Transverse colon (tissue), 4 donors: Measurements from ENCODE around the gene RRM2. TPM values are rescaled to one million over a fixed set of nuclear protein-coding genes. Genes with fewer than 3 reads are reported as not detected.
A peak's percentile ranks its signal among the peaks of the same experiment; 100 is the strongest.

Source experiments
- DNase-seq: peaks from one replicate; pipeline ENCODE4 v3.0.0-alpha.2; 2019
- H3K27ac ChIP-seq, 4 donors: fragments of 200-600 bp; sonication (generic); 2 replicates each; pipeline ENCODE4 v1.5.1; 2016 to 2018; ENCODE audit warnings: inconsistent platforms in 4 of 4
- H3K27me3 ChIP-seq: fragments of 200-600 bp; sonication (generic); 2 replicates; pipeline ENCODE4 v1.5.1; 2017; ENCODE audit warnings: inconsistent platforms
- H3K36me3 ChIP-seq, 4 donors: fragments of 200-600 bp; sonication (generic); 2 replicates each; pipeline ENCODE4 v1.5.1; 2017 to 2019; ENCODE audit warnings: inconsistent platforms in 4 of 4
- H3K4me1 ChIP-seq, 4 donors: fragments of 200-600 bp; sonication (generic); 2 replicates each; pipeline ENCODE4 v1.5.1; 2017 to 2020; ENCODE audit warnings: inconsistent platforms in 4 of 4
- H3K4me3 ChIP-seq, 4 donors: fragments of 200-600 bp; sonication (generic); 1 replicate in 1 of 4; 2 replicates in 3 of 4; pipeline versions ENCODE4 v1.5.1 to v1.6.1; 2017 to 2019; ENCODE audit warnings: inconsistent platforms in 4 of 4
- H3K9me3 ChIP-seq, 2 donors: fragments of 200-600 bp; sonication (generic); 2 replicates each; pipeline ENCODE4 v1.5.1; 2017 to 2019; ENCODE audit warnings: inconsistent platforms in 2 of 2
- EP300 ChIP-seq: sonication (generic); formaldehyde crosslinking; IDR thresholded peaks from one replicate; pipeline ENCODE4 v1.6.1; 2017; ENCODE audit warnings: antibody characterized with exemption, low read depth
- POLR2A ChIP-seq: fragments of 450-650 bp; IDR thresholded peaks from one replicate; pipeline ENCODE4 v1.6.1; 2016; ENCODE audit warnings: antibody characterized with exemption, mild to moderate bottlenecking, moderate library complexity
- POLR2AphosphoS5 ChIP-seq, 3 donors: sonication (generic); formaldehyde crosslinking; IDR thresholded peaks; one replicate each; pipeline ENCODE4 v1.6.1; 2016; ENCODE audit warnings: antibody characterized with exemption in 3 of 3
- WGBS, 2 donors: methylation state at CpG; one replicate each; pipeline ENCODE4 v1.1.5; 2018; ENCODE audit warnings: low coverage in 1 of 2; 5-methylcytosine and 5-hydroxymethylcytosine counted together
- in situ Hi-C, 4 donors: fragments of 200-750 bp; cut with MboI; loops; one replicate each; pipeline versions ENCODE4 v1.15.0 to v1.15.1; 2017; ENCODE audit warnings: low sequenced_read_pairs in 3 of 4, low pct_ligation_motif_present in 1 of 4, low pct_unique_long_range_greater_than_20kb in 1 of 4
- intact Hi-C: fragments of 100-400 bp; cut with DNase I; formaldehyde crosslinking; loops from one replicate; pipeline ENCODE4 v1.15.1; 2023; ENCODE audit warnings: low total_unique reads
- total RNA-seq, 4 donors: library from RNA; depleted of rRNA; stranded (reverse); fragments of >200 nt; gene quantifications; one replicate each; pipeline ENCODE4 v1.1.0, GENCODE V29; 2016
- TF ChIP-seq, protein P1 (sequence below), 5 experiments: fragments of 200-600 bp in 3 of 5; fragments of 450-650 bp in 2 of 5; sonication (generic) in 3 of 5; IDR thresholded peaks; 1 replicate in 2 of 5; 2 replicates in 3 of 5; pipeline ENCODE4 v1.5.1; 2016 to 2017; ENCODE audit warnings: antibody characterized with exemption in 5 of 5, inconsistent platforms in 3 of 5, mild to moderate bottlenecking in 2 of 5, moderate library complexity in 1 of 5

The RRM2 gene
- total RNA-seq, 4 donors from 2014 or later = 4.0 to 12.9 (median 5.3) TPM; not detected in 1

DNA sequence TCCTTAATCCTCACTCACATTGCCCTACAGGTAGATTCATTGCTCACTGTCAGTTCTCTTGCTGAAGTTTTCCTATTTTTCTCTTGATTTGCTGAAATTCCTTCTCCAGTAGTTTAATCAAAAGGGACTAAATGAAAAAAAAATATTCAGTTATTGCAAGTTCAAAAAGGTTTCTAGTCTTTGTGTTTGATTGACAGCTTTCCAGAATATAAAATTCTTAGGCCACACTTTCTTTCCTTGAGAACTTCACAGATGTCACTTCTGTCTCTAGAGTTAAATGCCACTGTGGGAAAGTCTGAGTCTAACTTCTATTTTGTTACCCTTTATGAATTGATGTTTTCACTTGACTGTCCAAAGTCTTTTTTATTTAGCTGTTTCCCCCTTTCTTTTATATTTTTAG is 25.7 kb downstream of the RRM2 start:
- H3K27me3 ChIP-seq = no peaks in the 10 kb centered on the region
- in situ Hi-C loops (loop anchor here in 2 of 4 donors (10.0 to 25.0 kb wide), 3 partner anchors 264 to 514 kb away; no protein-coding TSS in a partner anchor), intact Hi-C loops (no loop called here)
- no peak overlapping the region for H3K27ac ChIP-seq
- no peaks in the 10 kb centered on the region for H3K9me3 ChIP-seq
- H3K4me1 ChIP-seq = peaks cover 0 to under 1% (median 0%) of the 10 kb centered on the region in 4 donors
- no peaks in the 10 kb centered on the region for H3K36me3 ChIP-seq
- no peak for DNase-seq
- TF ChIP-seq, protein P1, sequence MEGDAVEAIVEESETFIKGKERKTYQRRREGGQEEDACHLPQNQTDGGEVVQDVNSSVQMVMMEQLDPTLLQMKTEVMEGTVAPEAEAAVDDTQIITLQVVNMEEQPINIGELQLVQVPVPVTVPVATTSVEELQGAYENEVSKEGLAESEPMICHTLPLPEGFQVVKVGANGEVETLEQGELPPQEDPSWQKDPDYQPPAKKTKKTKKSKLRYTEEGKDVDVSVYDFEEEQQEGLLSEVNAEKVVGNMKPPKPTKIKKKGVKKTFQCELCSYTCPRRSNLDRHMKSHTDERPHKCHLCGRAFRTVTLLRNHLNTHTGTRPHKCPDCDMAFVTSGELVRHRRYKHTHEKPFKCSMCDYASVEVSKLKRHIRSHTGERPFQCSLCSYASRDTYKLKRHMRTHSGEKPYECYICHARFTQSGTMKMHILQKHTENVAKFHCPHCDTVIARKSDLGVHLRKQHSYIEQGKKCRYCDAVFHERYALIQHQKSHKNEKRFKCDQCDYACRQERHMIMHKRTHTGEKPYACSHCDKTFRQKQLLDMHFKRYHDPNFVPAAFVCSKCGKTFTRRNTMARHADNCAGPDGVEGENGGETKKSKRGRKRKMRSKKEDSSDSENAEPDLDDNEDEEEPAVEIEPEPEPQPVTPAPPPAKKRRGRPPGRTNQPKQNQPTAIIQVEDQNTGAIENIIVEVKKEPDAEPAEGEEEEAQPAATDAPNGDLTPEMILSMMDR (IDR thresholded peaks at IDR 0.05) = no peak
- no peak for TF ChIP-seq POLR2AphosphoS5 (IDR thresholded peaks at IDR 0.05)
- no peak for TF ChIP-seq EP300
- TF ChIP-seq POLR2A = no peak
- H3K4me3 ChIP-seq = no peak overlapping the region

DNA sequence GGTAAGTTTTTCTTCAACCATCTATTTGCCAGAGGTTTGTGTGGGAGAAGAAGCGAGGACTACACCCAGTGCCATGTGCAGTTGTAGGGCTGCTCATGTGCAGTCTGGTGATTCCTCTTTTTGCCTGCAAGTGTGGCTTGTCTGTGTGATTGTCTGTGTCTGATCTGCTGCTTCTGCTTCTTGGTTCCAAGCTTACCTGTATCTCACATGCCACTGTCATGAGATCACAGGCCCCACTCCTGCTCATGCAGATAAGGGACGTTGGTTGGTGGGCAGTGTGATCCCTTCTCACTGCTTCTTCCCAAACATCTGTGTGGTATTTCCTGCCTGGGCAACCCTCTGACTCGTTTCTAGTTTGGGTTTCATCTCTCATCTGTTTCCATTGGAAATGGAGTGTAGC is 27.1 kb downstream of the RRM2 start:
- WGBS, 2 donors = 40 to 71% methylated on average over 1 to 3 of the region's 3 CpGs
- TF ChIP-seq EP300 = no peak
- TF ChIP-seq, protein P1 (IDR thresholded peaks at IDR 0.05) = no peak
- TF ChIP-seq POLR2A = no peak
- no peak for TF ChIP-seq POLR2AphosphoS5 (IDR thresholded peaks at IDR 0.05)
- intact Hi-C loops = no loop called here

DNA sequence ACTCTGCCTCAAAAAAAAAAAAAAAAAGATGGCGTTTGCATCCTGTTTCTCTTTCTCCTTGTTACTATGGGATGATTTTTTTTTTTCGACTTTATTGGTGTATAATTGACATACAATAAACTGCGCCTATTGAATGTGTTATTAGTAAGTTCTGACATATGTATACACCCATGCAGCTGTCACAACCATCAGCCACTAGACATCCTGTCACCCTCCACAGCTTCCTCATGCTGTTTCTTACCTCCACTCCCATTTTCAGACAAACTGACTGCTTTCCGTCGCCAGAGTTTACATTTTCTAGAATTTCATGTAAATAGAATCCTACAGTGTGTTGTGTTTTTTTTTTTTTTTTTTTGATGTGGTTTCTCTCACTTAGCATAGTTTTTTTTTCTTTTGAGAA is 27.9 kb downstream of the RRM2 start:
- intact Hi-C loops = no loop called here

More for the DNA sequence above, 27.1 kb downstream of the RRM2 start:
- Histone ChIP-seq H3K27me3 (no peaks in the 10 kb centered on the region), H3K4me3 (no peak overlapping the region), H3K36me3 (no peaks in the 10 kb centered on the region), H3K27ac (peak overlapping the region in 2 of 4 donors; percentile 38 to 49), H3K4me1 (no peaks in the 10 kb centered on the region), H3K9me3 (no peaks in the 10 kb centered on the region)
- no peak for DNase-seq
- in situ Hi-C loops = loop anchor here in 2 of 4 donors (10.0 to 25.0 kb wide), 3 partner anchors 263 to 513 kb away; no protein-coding TSS in a partner anchor

DNA sequence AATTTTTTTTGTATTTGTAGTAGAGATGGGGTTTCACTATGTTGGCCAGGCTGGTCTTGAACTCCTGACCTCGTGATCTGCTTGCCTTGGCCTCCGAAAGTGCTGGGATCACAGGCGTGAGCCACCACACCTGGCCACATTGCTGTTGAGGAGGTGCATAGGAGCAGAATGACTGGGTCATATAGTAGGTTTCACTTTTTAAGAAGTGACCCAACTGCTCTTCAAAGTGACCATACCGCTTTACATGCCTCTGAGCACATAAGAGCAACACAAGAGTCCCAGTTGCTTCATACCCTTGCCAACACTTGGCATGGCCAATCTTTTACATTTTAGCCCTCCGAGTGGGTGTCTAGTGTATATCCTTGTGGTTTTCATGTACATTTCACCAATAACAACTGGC is 28.9 kb downstream of the RRM2 start:
- Histone ChIP-seq H3K27me3 (no peaks in the 10 kb centered on the region), H3K9me3 (no peaks in the 10 kb centered on the region), H3K36me3 (no peaks in the 10 kb centered on the region), H3K4me1 (no peaks in the 10 kb centered on the region), H3K4me3 (no peak overlapping the region), H3K27ac (no peak overlapping the region)
- no peak for DNase-seq
- intact Hi-C loops (no loop called here), in situ Hi-C loops (no loop called here)
- TF ChIP-seq, protein P1 (IDR thresholded peaks at IDR 0.05) = no peak
- TF ChIP-seq POLR2A (no peak), POLR2AphosphoS5 (IDR thresholded peaks at IDR 0.05) (no peak), EP300 (no peak)
- 94 to 100% methylated on average over 2 to 5 of the region's 5 CpGs for WGBS, 2 donors

More for the DNA sequence above, 27.9 kb downstream of the RRM2 start:
- no peak for DNase-seq
- Histone ChIP-seq H3K27me3 (no peaks in the 10 kb centered on the region), H3K4me1 (no peaks in the 10 kb centered on the region), H3K27ac (peak overlapping the region in 3 of 4 donors; percentile 29 to 49 (median 38)), H3K4me3 (no peak overlapping the region), H3K9me3 (no peaks in the 10 kb centered on the region), H3K36me3 (no peaks in the 10 kb centered on the region)
- 52 to 61% methylated on average over 4 to 5 of the region's 5 CpGs for WGBS, 2 donors
- in situ Hi-C loops = no loop called here
- no peak for TF ChIP-seq EP300
- TF ChIP-seq, protein P1 (IDR thresholded peaks at IDR 0.05) = no peak
- no peak for TF ChIP-seq POLR2AphosphoS5 (IDR thresholded peaks at IDR 0.05)
- TF ChIP-seq POLR2A = no peak
